Stimulated activated CD4-positive, alpha-beta T cell treated with anti-CD3 and anti-CD28 coated beads, Interleukin-4, amount 100 ng/mL, for 48 hours (primary cell): ENCODE data around the gene DESI1.
"Not testable (repeated sequence)": the region's sequence is repeated elsewhere in the genome, so short reads cannot be mapped to it uniquely, and the experiment has no call there.

Experiments
- DNase-seq, 2 donors: peaks; one replicate each; pipeline ENCODE4 v3.0.0-alpha.2; 2020; ENCODE audit warnings: low read depth in 2 of 2

The DESI1 gene

GRCh38 chr22:41585898-41586297, 34.9 kb downstream of the DESI1 start:
- DNase-seq: no peak

- no peak for DNase-seq
Observed at GRCh38 chr22:41584881-41585280, 36.0 kb downstream of the DESI1 start.

GRCh38 chr22:41582694-41583093, 38.1 kb downstream of the DESI1 start:
- no peak for DNase-seq

- no peak for DNase-seq
Observed at GRCh38 chr22:41579997-41580355, 40.9 kb downstream of the DESI1 start.

- DNase-seq: no peak
Observed at GRCh38 chr22:41579297-41579996, 41.4 kb downstream of the DESI1 start.

GRCh38 chr22:41578818-41579217, 42.0 kb downstream of the DESI1 start:
- no peak for DNase-seq

- DNase-seq: no peak
Observed at GRCh38 chr22:41578114-41578513, 42.7 kb downstream of the DESI1 start.

- peak in 1 of 2 donors; percentile 23 for DNase-seq
Observed at GRCh38 chr22:41576877-41577276, 44.0 kb downstream of the DESI1 start.

GRCh38 chr22:41575533-41575932, 45.3 kb downstream of the DESI1 start:
- no peak for DNase-seq

GRCh38 chr22:41574847-41575381, 45.9 kb downstream of the DESI1 start:
- DNase-seq: no peak

GRCh38 chr22:41573677-41574076, 47.2 kb downstream of the DESI1 start:
- no peak for DNase-seq

GRCh38 chr22:41572305-41572704, 48.5 kb downstream of the DESI1 start:
- DNase-seq: not testable (repeated sequence)

GRCh38 chr22:41571786-41572185, 49.1 kb downstream of the DESI1 start:
- no peak for DNase-seq

GRCh38 chr22:41570221-41570620, 50.6 kb downstream of the DESI1 start:
- no peak for DNase-seq

- DNase-seq: no peak
Observed at GRCh38 chr22:41568811-41569210, 52.0 kb downstream of the DESI1 start.

- no peak for DNase-seq
Observed at GRCh38 chr22:41567512-41567768, 53.4 kb downstream of the DESI1 start.

- peak; percentile 12 to 15 for DNase-seq
Observed at GRCh38 chr22:41565403-41566054, 55.3 kb downstream of the DESI1 start.

- DNase-seq: no peak
Observed at GRCh38 chr22:41564563-41564962, 56.3 kb downstream of the DESI1 start.

- no peak for DNase-seq
Observed at GRCh38 chr22:41563051-41563711, 57.7 kb downstream of the DESI1 start.

- no peak for DNase-seq
Observed at GRCh38 chr22:41562461-41562860, 58.4 kb downstream of the DESI1 start.

GRCh38 chr22:41561788-41562187, 59.1 kb downstream of the DESI1 start:
- no peak for DNase-seq

- no peak for DNase-seq
Observed at GRCh38 chr22:41561335-41561734, 59.5 kb downstream of the DESI1 start.

GRCh38 chr22:41560095-41560471, 60.8 kb downstream of the DESI1 start:
- no peak for DNase-seq
